Muscle of back (tissue), 11 donors: ENCODE measurements around the gene PRKAA1. TPM values are rescaled to one million over a fixed set of nuclear protein-coding genes. Genes with fewer than 3 reads are reported as not detected.
A peak's percentile ranks its signal among the peaks of the same experiment; 100 is the strongest.
"Not testable (repeated sequence)": the region's sequence is repeated elsewhere in the genome, so short reads cannot be mapped to it uniquely, and the experiment has no call there.

Experiments
- DNase-seq, 3 donors: peaks; one replicate each; pipeline versions ENCODE4 v3.0.0 to v3.0.0-alpha.2; 2013
- polyA plus RNA-seq, 10 donors: library from polyadenylated mRNA; unstranded; fragments of 120-200 nt; gene quantifications; one replicate each; pipeline ENCODE4 v1.2.1, GENCODE V29; 2013; ENCODE audit not compliant: insufficient read length in 10 of 10

The PRKAA1 gene
- polyA plus RNA-seq, 10 donors: 24.1 to 45.1 (median 32.8) TPM

DNA sequence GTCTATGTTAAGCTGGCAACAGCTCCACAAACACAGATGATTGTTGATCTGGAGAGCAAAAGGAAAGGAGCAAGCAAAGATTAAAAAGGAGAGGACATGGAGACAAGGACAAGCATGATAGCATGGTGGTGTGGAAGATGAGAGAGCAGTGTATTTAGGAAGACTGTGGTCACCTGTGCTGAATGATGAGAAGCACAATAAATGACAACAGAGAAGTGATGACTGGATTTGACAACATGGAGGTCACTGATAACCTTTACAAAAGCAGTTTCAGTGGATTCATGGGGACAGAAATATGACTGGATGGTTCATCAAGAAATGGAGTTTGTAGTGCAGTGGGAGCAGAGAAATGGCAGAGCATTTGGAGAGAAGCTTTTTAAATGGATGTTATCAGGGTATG is 62.6 kb downstream of the PRKAA1 start:
- DNase-seq: no peak

DNA sequence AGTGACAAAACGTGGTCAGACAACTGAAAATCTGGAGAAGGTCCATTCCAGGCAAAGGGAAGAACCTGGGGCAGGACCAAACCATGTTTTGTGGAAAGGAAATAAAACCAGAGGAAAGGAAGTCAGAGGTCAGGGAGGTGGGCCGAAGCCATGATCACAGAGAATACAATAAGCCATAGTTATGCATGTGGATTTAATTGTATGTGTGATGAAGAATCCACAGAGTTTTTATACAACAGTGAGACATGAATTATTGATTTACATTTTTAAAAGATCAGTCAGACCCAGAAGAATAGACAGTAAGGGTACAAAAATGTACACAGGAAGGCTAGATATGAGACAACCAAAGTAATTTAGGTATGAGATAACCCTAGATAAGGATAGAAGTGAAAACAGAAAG is 63.2 kb downstream of the PRKAA1 start:
- DNase-seq: no peak

GRCh38 chr5:40733879-40734563 is 64.2 kb downstream of the PRKAA1 start:
- DNase-seq: peak in 1 of 3 donors; percentile 22

- DNase-seq: no peak
These were observed 64.7 kb downstream of the PRKAA1 start for GRCh38 chr5:40733434-40733833.

DNA sequence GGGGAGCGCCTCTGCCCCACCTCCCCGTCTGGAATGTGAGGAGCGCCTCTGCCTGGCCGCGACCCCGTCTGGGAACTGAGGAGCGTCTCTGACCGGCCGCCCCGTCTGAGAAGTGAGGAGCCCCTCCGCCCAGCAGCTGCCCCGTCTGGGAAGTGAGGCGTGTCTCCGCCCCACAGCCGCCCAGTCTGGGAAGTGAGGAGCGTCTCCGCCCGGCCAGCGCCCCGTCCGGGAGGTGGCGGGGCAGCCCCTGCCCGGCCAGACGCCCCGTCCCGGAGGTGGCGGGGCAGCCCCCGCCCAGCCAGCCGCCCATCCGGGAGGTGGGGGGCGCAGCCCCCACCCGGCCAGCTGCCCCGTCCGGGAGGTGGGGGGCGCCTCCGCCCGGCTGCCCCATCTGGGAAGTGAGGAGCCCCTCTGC is 75.7 kb downstream of the PRKAA1 start:
- not testable (repeated sequence) for DNase-seq

- no peak for DNase-seq
These were observed 78.1 kb downstream of the PRKAA1 start for GRCh38 chr5:40720069-40720468.

GRCh38 chr5:40717281-40717680 is 80.9 kb downstream of the PRKAA1 start:
- no peak for DNase-seq

GRCh38 chr5:40716590-40716989 is 81.6 kb downstream of the PRKAA1 start:
- no peak for DNase-seq

DNA sequence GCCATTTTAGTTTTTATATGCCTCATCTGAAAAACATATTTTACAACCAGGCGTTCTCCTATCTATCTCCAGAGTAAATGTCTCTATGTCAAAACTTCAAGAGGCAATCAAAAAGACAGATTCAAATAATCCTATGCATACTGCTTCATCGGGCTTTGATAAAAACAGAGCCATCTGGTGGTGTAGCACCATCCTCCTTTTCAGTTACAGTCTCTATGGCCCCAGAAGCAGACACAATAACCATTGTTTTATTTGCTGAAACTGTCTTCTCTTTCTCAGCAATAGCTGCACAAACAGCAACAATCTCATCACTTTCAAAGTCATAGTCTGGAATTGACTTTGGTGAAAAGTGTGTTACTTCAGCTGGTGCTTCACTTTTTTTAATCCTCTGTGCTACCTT is 82.2 kb downstream of the PRKAA1 start:
- no peak for DNase-seq

- no peak for DNase-seq
These were observed 84.2 kb downstream of the PRKAA1 start for GRCh38 chr5:40714001-40714400.

GRCh38 chr5:40710575-40710974 is 87.6 kb downstream of the PRKAA1 start:
- not testable (repeated sequence) for DNase-seq

Other genes with a start within 250 kb of the PRKAA1 start
- gene PTGER4, start 118.5 kb downstream of the PRKAA1 start, polyA plus RNA-seq: 10 to 100 TPM in 1 of 10 donors, 1 to 10 TPM in 9; 3.2 to 12.6 (median 7.1) TPM
- 10 to 100 TPM; 16.6 to 23.1 (median 18.7) TPM for gene TTC33, start 42.4 kb downstream of the PRKAA1 start, polyA plus RNA-seq
- 1,000 to 10,000 TPM; 2,251 to 3,110 (median 2,597) TPM for gene RPL37, start 36.8 kb upstream of the PRKAA1 start, polyA plus RNA-seq
- gene CARD6, start 43.0 kb upstream of the PRKAA1 start, polyA plus RNA-seq: 1 to 10 TPM; 1.5 to 2.2 (median 1.7) TPM
- 1 to 10 TPM; 1.4 to 5.0 (median 3.6) TPM for gene C7, start 111.1 kb upstream of the PRKAA1 start, polyA plus RNA-seq